GM21786 (cell line): ENCODE measurements around the gene IFNA8.
"Not testable (repeated sequence)": the region's sequence is repeated elsewhere in the genome, so short reads cannot be mapped to it uniquely, and the experiment has no call there.

ENCODE experiments used
- ATAC-seq: cut with Tn5 transposase; IDR thresholded peaks from one replicate; pipeline ENCODE4 v1.9.1; 2021; ENCODE audit not compliant: unreplicated experiment

Gene IFNA8

GRCh38 chr9:21415493-21416267 lies 6.8 kb downstream of the IFNA8 start:
- no peak for ATAC-seq

GRCh38 chr9:21428235-21428634 lies 19.3 kb downstream of the IFNA8 start:
- ATAC-seq = no peak

- no peak for ATAC-seq
These were observed 20.3 kb downstream of the IFNA8 start for GRCh38 chr9:21429191-21429590.

GRCh38 chr9:21432672-21433425 lies 23.9 kb downstream of the IFNA8 start:
- ATAC-seq = peak; percentile 75

GRCh38 chr9:21434202-21435014 lies 25.5 kb downstream of the IFNA8 start:
- no peak for ATAC-seq

GRCh38 chr9:21435015-21435383 lies 26.1 kb downstream of the IFNA8 start:
- ATAC-seq = not testable (repeated sequence)

- no peak for ATAC-seq
These were observed 31.2 kb downstream of the IFNA8 start, which contains the start of gene IFNA1 for GRCh38 chr9:21440139-21440538. IFNA1 (plus strand) TSS chr9:21440439; CDS start chr9:21440508, 69 bp downstream.

- peak; percentile 90 for ATAC-seq
These were observed 35.1 kb downstream of the IFNA8 start for GRCh38 chr9:21443849-21444625.

GRCh38 chr9:21449312-21449711 lies 40.4 kb downstream of the IFNA8 start:
- not testable (repeated sequence) for ATAC-seq

- no peak for ATAC-seq
These were observed 41.9 kb downstream of the IFNA8 start for GRCh38 chr9:21450733-21451394.

- ATAC-seq = no peak
These were observed 43.8 kb downstream of the IFNA8 start for GRCh38 chr9:21452681-21453080.

- no peak for ATAC-seq
These were observed 45.2 kb downstream of the IFNA8 start for GRCh38 chr9:21454149-21454548.

- peak; percentile 95 for ATAC-seq
These were observed 46.4 kb downstream of the IFNA8 start for GRCh38 chr9:21455320-21455719.
